GM23338 (cell line): Measurements from ENCODE around the gene CIAO2A. TPM values are rescaled to one million over a fixed set of nuclear protein-coding genes. Genes with fewer than 3 reads are reported as not detected.

ENCODE experiments used
- ATAC-seq: fragments of 200-7000 bp; cut with Tn5 transposase; 3 replicates; pipeline ENCODE4 v1.9.1; 2020
- DNase-seq: peaks from one replicate; pipeline ENCODE4 v3.0.0-alpha.2; 2015; ENCODE audit warnings: low spot score
- H2AFZ ChIP-seq: fragments of 200-600 bp; sonication (generic); 2 replicates; pipeline ENCODE4 v1.8.0; 2016; ENCODE audit warnings: antibody characterized with exemption, mild to moderate bottlenecking, moderate library complexity
- H3F3A ChIP-seq: fragments of 200-600 bp; sonication (generic); replicated peaks from 2 replicates; pipeline ENCODE4 v1.8.0; 2017; ENCODE audit warnings: antibody characterized with exemption, mixed run types, low read depth
- H3K27ac ChIP-seq: fragments of 200-600 bp; sonication (generic); 2 replicates; pipeline ENCODE4 v1.6.1; 2016; ENCODE audit warnings: low read depth
- H3K27me3 ChIP-seq: fragments of 200-600 bp; sonication (generic); 2 replicates; pipeline ENCODE4 v1.8.0; 2016; ENCODE audit warnings: mild to moderate bottlenecking, mixed run types, moderate library complexity; ENCODE audit not compliant: insufficient read depth
- H3K36me3 ChIP-seq: fragments of 200-600 bp; sonication (generic); 2 replicates; pipeline ENCODE4 v1.8.0; 2016; ENCODE audit warnings: mild to moderate bottlenecking; ENCODE audit not compliant: insufficient read depth
- H3K4me1 ChIP-seq: fragments of 200-600 bp; sonication (generic); 2 replicates; pipeline ENCODE4 v1.8.0; 2016; ENCODE audit warnings: mild to moderate bottlenecking, moderate library complexity; ENCODE audit not compliant: insufficient read depth
- H3K4me2 ChIP-seq: fragments of 200-600 bp; sonication (generic); 2 replicates; pipeline ENCODE4 v1.7.1; 2017; ENCODE audit warnings: mixed run types
- H3K4me3 ChIP-seq: fragments of 200-600 bp; sonication (generic); 2 replicates; pipeline ENCODE4 v1.6.1; 2016; ENCODE audit warnings: mixed run types
- H3K79me2 ChIP-seq: fragments of 200-600 bp; sonication (generic); replicated peaks from 2 replicates; pipeline ENCODE4 v1.8.0; 2017; ENCODE audit warnings: mild to moderate bottlenecking; ENCODE audit not compliant: insufficient read depth
- H3K9me2 ChIP-seq: fragments of 200-600 bp; sonication (generic); 2 replicates; pipeline ENCODE4 v1.8.0; 2017; ENCODE audit not compliant: insufficient read depth
- H4K20me1 ChIP-seq: fragments of 200-600 bp; sonication (generic); replicated peaks from 2 replicates; pipeline ENCODE4 v1.8.0; 2017; ENCODE audit warnings: mild to moderate bottlenecking; ENCODE audit not compliant: insufficient read depth
- H3K27ac Mint-ChIP-seq: 2 replicates; pipeline ENCODE4 v1.8.0; 2020; ENCODE audit warnings: inconsistent platforms, mild to moderate bottlenecking, moderate library complexity, mixed read lengths
- H3K27me3 Mint-ChIP-seq: 3 replicates; pipeline ENCODE4 v1.8.0; 2022; ENCODE audit warnings: low read depth, mild to moderate bottlenecking, moderate library complexity, mixed read lengths, inconsistent platforms; ENCODE audit not compliant: insufficient read depth, poor library complexity
- H3K36me3 Mint-ChIP-seq: 3 replicates; pipeline ENCODE4 v1.8.0; 2021; ENCODE audit warnings: low read depth, mild to moderate bottlenecking, inconsistent platforms, moderate library complexity, mixed read lengths
- H3K4me1 Mint-ChIP-seq: 3 replicates; pipeline ENCODE4 v1.8.0; 2020; ENCODE audit warnings: mild to moderate bottlenecking, inconsistent platforms, mixed read lengths
- H3K4me3 Mint-ChIP-seq: 3 replicates; pipeline ENCODE4 v1.8.0; 2021; ENCODE audit warnings: moderate library complexity, mild to moderate bottlenecking, inconsistent platforms, mixed read lengths
- H3K9me3 Mint-ChIP-seq: 3 replicates; pipeline ENCODE4 v1.8.0; 2020; ENCODE audit warnings: moderate library complexity, mild to moderate bottlenecking, inconsistent platforms, mixed read lengths
- CREB1 ChIP-seq: fragments of 250-450 bp; sonication (Bioruptor Pico); IDR thresholded peaks from 2 replicates; pipeline ENCODE4 v1.5.0; 2020; ENCODE audit warnings: low read depth, mild to moderate bottlenecking, moderate library complexity
- EZH2 ChIP-seq: fragments of 200-600 bp; sonication (generic); IDR thresholded peaks from one replicate; pipeline ENCODE4 v1.8.0; 2017; ENCODE audit warnings: antibody characterized with exemption, mild to moderate bottlenecking, low read depth; ENCODE audit not compliant: unreplicated experiment
- JUNB ChIP-seq: IDR thresholded peaks from one replicate; pipeline ENCODE4 v1.6.1; 2016; ENCODE audit warnings: antibody characterized with exemption; ENCODE audit not compliant: unreplicated experiment
- STAT1 ChIP-seq: IDR thresholded peaks from one replicate; pipeline ENCODE4 v1.6.1; 2016; ENCODE audit warnings: antibody characterized with exemption; ENCODE audit not compliant: unreplicated experiment
- ZNF114 ChIP-seq: fragments of 250-450 bp; sonication (Bioruptor Pico); IDR thresholded peaks from 2 replicates; pipeline ENCODE4 v1.5.0; 2020; ENCODE audit warnings: mild to moderate bottlenecking, moderate library complexity
- ZNF331 ChIP-seq: fragments of 250-450 bp; sonication (Bioruptor Pico); IDR thresholded peaks from 2 replicates; pipeline ENCODE4 v1.5.0; 2020; ENCODE audit warnings: low read depth, mild to moderate bottlenecking, moderate library complexity
- polyA plus RNA-seq: library from polyadenylated mRNA; unstranded; fragments of >200 nt; fragmentation: Nextera tagmentation; extraction: Ambion mirVana; gene quantifications from 2 replicates; pipeline ENCODE4 v1.2.1, GENCODE V29; 2016
- total RNA-seq: library from RNA; depleted of rRNA; stranded (reverse); fragments of >200 nt; shearing (Covaris generic); gene quantifications from 2 replicates; pipeline ENCODE4 v1.2.3, GENCODE V29; 2014
- TF ChIP-seq, protein P1 (sequence below), 2 experiments: fragments of 200-600 bp in 1 of 2; sonication (generic) in 1 of 2; conservative IDR thresholded peaks; 2 replicates each; pipeline versions ENCODE4 v1.5.1 to v1.6.1; 2016 to 2017; ENCODE audit warnings: antibody characterized with exemption in 2 of 2, low read depth in 2 of 2, mild to moderate bottlenecking in 2 of 2, moderate library complexity in 1 of 2
- TF ChIP-seq, protein P2 (sequence below): fragments of 250-450 bp; sonication (Bioruptor Pico); IDR thresholded peaks from 2 replicates; pipeline ENCODE4 v1.5.0; 2020; ENCODE audit warnings: mild to moderate bottlenecking, moderate library complexity
- TF ChIP-seq, protein P3 (sequence below): IDR thresholded peaks from 2 replicates; pipeline ENCODE4 v1.6.1; 2016; ENCODE audit warnings: antibody characterized with exemption

CIAO2A gene
- total and polyA plus RNA-seq, 2 experiments from 2014 or later, result 132 to 318 TPM

DNA sequence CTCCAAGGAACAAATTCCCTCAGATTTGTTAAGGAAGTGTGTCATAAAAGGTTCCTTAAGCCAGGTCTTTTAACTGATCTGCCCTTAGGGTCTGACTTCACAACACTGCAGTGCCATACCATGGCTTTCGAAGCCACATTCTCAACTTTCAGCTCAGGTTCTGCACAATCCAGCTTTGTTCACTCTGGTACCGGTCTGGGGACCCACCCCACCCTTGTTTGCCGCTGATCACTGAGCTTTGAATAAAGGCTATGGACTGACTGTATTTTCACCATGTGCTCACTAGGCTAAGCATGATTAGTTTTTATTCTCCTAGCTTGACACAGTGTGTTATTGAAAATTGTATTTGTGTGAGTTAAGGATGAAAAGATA, 18.0 kb upstream of the CIAO2A start:
- H3K27ac Mint-ChIP-seq, result no peak overlapping the region
- TF ChIP-seq ZNF331 (no peak), EZH2 (no peak)
- TF ChIP-seq, protein P1, sequence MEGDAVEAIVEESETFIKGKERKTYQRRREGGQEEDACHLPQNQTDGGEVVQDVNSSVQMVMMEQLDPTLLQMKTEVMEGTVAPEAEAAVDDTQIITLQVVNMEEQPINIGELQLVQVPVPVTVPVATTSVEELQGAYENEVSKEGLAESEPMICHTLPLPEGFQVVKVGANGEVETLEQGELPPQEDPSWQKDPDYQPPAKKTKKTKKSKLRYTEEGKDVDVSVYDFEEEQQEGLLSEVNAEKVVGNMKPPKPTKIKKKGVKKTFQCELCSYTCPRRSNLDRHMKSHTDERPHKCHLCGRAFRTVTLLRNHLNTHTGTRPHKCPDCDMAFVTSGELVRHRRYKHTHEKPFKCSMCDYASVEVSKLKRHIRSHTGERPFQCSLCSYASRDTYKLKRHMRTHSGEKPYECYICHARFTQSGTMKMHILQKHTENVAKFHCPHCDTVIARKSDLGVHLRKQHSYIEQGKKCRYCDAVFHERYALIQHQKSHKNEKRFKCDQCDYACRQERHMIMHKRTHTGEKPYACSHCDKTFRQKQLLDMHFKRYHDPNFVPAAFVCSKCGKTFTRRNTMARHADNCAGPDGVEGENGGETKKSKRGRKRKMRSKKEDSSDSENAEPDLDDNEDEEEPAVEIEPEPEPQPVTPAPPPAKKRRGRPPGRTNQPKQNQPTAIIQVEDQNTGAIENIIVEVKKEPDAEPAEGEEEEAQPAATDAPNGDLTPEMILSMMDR (conservative IDR thresholded peaks at IDR 0.05; ENCODE audit: low read depth in 2 of 2), result no peak
- H3K9me2 ChIP-seq, result no peaks in the 10 kb centered on the region
- H3K4me1 Mint-ChIP-seq, result peaks cover 9% of the 10 kb centered on the region; the same call in 2 of the 3 replicates
- no peaks in the 10 kb centered on the region for H3K27me3 ChIP-seq
- H3K27me3 Mint-ChIP-seq, result peaks cover 2% of the 10 kb centered on the region
- no peak overlapping the region for H3K4me2 ChIP-seq
- no peaks in the 10 kb centered on the region; the same call in 1 of the 2 replicates for H4K20me1 ChIP-seq
- no peak overlapping the region for H3K4me3 Mint-ChIP-seq
- H3K36me3 Mint-ChIP-seq, result peaks cover 19% of the 10 kb centered on the region; the same call in 2 of the 3 replicates
- no peak overlapping the region for H3K27ac ChIP-seq
- H3K4me1 ChIP-seq, result no peaks in the 10 kb centered on the region
- no peak overlapping the region for H3K4me3 ChIP-seq
- H3K9me3 Mint-ChIP-seq, result no peaks in the 10 kb centered on the region
- H3K79me2 ChIP-seq, result peaks cover 20% of the 10 kb centered on the region
- no peak overlapping the region for H2AFZ ChIP-seq
- no peaks in the 10 kb centered on the region for H3K36me3 ChIP-seq
- DNase-seq (no peak), ATAC-seq (peak; percentile 30; the same call in 1 of the 3 replicates)
- no peaks in the 10 kb centered on the region for H3F3A ChIP-seq

DNA sequence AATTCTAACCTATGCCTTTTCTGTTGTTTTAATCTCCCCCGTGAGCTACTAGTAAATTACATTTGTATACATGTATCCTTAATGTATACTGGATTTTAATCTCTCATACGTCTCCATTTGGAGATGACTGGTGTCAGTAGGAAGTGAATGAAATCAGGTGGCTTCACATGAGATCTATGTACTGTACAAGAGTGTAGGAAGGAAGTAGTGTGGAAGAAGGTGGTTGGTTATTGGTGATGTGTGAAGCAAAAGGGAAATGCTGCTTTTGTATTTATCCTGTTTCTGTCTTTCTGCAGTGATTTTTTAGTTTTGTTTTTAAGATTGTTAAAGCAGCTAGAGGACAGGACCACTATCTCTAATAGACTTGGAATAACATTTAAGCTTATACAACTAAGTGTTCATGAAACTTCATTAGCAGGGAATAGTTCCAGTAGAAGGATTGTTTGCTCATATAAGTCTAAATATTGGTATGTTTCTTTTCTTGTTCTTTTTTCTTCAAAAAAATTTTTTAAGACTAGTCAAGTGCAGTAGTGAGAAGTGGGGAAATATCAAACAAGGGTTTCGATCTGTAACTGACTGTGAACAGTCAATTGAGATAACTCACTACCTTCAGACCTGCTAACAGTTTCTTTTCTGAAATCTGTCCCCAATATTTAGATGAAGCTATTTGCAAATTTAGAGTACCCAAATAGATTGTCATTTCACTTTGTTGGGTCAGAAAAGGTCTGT, 17.5 kb upstream of the CIAO2A start:
- Mint-ChIP-seq H3K4me1 (peaks cover 9% of the 10 kb centered on the region; the same call in 2 of the 3 replicates), H3K27me3 (peaks cover 2% of the 10 kb centered on the region), H3K4me3 (no peak overlapping the region), H3K36me3 (peaks cover 19% of the 10 kb centered on the region; the same call in 2 of the 3 replicates), H3K9me3 (no peaks in the 10 kb centered on the region), H3K27ac (no peak overlapping the region)
- no peaks in the 10 kb centered on the region for H3K9me2 ChIP-seq
- ATAC-seq (no peak), DNase-seq (no peak)
- no peak overlapping the region for H3K27ac ChIP-seq
- H4K20me1 ChIP-seq, result no peaks in the 10 kb centered on the region; the same call in 1 of the 2 replicates
- no peak overlapping the region for H3K4me2 ChIP-seq
- H3K79me2 ChIP-seq, result peaks cover 26% of the 10 kb centered on the region
- H3K4me1 ChIP-seq, result no peaks in the 10 kb centered on the region
- no peaks in the 10 kb centered on the region for H3K36me3 ChIP-seq
- H2AFZ ChIP-seq, result no peak overlapping the region
- H3K27me3 ChIP-seq, result no peaks in the 10 kb centered on the region
- no peak overlapping the region for H3K4me3 ChIP-seq
- no peaks in the 10 kb centered on the region for H3F3A ChIP-seq
- TF ChIP-seq ZNF114, result no peak
- TF ChIP-seq STAT1, result no peak
- no peak for TF ChIP-seq JUNB
- no peak for TF ChIP-seq ZNF331
- TF ChIP-seq, protein P2, sequence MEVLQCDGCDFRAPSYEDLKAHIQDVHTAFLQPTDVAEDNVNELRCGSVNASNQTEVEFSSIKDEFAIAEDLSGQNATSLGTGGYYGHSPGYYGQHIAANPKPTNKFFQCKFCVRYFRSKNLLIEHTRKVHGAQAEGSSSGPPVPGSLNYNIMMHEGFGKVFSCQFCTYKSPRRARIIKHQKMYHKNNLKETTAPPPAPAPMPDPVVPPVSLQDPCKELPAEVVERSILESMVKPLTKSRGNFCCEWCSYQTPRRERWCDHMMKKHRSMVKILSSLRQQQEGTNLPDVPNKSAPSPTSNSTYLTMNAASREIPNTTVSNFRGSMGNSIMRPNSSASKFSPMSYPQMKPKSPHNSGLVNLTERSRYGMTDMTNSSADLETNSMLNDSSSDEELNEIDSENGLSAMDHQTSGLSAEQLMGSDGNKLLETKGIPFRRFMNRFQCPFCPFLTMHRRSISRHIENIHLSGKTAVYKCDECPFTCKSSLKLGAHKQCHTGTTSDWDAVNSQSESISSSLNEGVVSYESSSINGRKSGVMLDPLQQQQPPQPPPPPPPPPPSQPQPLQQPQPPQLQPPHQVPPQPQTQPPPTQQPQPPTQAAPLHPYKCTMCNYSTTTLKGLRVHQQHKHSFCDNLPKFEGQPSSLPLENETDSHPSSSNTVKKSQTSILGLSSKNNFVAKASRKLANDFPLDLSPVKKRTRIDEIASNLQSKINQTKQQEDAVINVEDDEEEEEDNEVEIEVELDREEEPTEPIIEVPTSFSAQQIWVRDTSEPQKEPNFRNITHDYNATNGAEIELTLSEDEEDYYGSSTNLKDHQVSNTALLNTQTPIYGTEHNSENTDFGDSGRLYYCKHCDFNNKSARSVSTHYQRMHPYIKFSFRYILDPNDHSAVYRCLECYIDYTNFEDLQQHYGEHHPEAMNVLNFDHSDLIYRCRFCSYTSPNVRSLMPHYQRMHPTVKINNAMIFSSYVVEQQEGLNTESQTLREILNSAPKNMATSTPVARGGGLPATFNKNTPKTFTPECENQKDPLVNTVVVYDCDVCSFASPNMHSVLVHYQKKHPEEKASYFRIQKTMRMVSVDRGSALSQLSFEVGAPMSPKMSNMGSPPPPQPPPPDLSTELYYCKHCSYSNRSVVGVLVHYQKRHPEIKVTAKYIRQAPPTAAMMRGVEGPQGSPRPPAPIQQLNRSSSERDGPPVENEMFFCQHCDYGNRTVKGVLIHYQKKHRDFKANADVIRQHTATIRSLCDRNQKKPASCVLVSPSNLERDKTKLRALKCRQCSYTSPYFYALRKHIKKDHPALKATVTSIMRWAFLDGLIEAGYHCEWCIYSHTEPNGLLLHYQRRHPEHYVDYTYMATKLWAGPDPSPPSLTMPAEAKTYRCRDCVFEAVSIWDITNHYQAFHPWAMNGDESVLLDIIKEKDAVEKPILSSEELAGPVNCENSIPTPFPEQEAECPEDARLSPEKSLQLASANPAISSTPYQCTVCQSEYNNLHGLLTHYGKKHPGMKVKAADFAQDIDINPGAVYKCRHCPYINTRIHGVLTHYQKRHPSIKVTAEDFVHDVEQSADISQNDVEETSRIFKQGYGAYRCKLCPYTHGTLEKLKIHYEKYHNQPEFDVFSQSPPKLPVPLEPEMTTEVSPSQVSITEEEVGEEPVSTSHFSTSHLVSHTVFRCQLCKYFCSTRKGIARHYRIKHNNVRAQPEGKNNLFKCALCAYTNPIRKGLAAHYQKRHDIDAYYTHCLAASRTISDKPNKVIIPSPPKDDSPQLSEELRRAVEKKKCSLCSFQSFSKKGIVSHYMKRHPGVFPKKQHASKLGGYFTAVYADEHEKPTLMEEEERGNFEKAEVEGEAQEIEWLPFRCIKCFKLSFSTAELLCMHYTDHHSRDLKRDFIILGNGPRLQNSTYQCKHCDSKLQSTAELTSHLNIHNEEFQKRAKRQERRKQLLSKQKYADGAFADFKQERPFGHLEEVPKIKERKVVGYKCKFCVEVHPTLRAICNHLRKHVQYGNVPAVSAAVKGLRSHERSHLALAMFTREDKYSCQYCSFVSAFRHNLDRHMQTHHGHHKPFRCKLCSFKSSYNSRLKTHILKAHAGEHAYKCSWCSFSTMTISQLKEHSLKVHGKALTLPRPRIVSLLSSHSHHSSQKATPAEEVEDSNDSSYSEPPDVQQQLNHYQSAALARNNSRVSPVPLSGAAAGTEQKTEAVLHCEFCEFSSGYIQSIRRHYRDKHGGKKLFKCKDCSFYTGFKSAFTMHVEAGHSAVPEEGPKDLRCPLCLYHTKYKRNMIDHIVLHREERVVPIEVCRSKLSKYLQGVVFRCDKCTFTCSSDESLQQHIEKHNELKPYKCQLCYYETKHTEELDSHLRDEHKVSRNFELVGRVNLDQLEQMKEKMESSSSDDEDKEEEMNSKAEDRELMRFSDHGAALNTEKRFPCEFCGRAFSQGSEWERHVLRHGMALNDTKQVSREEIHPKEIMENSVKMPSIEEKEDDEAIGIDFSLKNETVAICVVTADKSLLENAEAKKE (CRISPR knock-in tag), result no peak
- TF ChIP-seq, protein P3, sequence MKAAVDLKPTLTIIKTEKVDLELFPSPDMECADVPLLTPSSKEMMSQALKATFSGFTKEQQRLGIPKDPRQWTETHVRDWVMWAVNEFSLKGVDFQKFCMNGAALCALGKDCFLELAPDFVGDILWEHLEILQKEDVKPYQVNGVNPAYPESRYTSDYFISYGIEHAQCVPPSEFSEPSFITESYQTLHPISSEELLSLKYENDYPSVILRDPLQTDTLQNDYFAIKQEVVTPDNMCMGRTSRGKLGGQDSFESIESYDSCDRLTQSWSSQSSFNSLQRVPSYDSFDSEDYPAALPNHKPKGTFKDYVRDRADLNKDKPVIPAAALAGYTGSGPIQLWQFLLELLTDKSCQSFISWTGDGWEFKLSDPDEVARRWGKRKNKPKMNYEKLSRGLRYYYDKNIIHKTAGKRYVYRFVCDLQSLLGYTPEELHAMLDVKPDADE, result no peak
- TF ChIP-seq CREB1 (CRISPR knock-in tag), result no peak
- TF ChIP-seq, protein P1 (conservative IDR thresholded peaks at IDR 0.05; ENCODE audit: low read depth in 2 of 2), result no peak
